Sigmoid colon (tissue), 4 donors: ENCODE results near the gene MAP3K14.

ENCODE experiments used
- POLR2A ChIP-seq, 2 donors: fragments of 450-650 bp; IDR thresholded peaks; one replicate each; pipeline ENCODE4 v1.6.1; 2016; ENCODE audit warnings: antibody characterized with exemption in 2 of 2, mild to moderate bottlenecking in 2 of 2, moderate library complexity in 2 of 2
- POLR2AphosphoS5 ChIP-seq, 4 donors: sonication (generic); formaldehyde crosslinking; IDR thresholded peaks; one replicate each; pipeline ENCODE4 v1.6.1; 2017; ENCODE audit warnings: antibody characterized with exemption in 4 of 4
- TF ChIP-seq, protein P1 (sequence below), 4 experiments: fragments of 450-650 bp in 3 of 4; fragments of 200-600 bp in 1 of 4; IDR thresholded peaks; one replicate each; pipeline ENCODE4 v1.5.1; 2016 to 2019; ENCODE audit warnings: antibody characterized with exemption in 4 of 4, mild to moderate bottlenecking in 3 of 4, moderate library complexity in 2 of 4

DNA sequence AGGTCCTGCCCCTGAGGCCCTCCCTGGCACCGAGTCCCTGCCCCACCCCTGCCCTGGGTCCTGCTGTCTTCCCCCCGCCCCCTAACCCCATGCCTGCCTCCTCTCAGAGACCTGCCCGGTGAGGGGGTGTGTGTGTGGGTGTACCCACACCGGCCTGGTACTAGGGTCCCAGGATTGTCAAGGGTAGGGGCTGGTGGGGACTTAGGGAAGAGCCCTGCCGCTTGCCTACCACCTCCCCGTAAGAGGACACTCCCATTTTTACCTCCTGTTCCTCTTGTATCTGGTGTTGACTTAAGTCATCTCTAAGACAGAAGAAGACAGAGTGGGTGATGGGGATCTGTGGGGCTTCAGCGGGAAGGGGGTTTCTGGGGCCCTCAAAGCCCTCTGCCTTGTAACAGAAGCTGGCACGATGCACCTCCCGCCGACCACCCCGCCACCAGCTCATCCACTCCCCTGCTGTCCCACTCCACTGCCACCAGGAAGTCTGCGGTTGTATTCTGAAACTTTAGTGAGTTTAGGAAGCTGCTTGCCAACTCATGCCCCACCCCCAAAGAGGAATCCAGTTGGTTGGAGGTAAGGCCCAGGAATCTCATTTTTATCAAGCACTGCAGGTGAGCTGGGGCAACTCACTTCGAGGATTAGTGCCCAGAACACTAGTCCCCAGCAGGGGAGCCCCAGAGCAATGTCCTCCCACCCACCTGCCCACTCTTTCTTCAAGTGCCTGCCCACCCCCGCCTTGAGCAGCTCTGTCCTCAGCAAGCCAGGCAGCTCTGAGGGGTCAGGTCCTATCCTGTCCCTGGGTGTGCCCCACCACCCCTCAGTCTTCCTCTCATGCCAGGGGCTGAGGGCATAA, 60.5 kb downstream of the MAP3K14 start:
- TF ChIP-seq, protein P1, sequence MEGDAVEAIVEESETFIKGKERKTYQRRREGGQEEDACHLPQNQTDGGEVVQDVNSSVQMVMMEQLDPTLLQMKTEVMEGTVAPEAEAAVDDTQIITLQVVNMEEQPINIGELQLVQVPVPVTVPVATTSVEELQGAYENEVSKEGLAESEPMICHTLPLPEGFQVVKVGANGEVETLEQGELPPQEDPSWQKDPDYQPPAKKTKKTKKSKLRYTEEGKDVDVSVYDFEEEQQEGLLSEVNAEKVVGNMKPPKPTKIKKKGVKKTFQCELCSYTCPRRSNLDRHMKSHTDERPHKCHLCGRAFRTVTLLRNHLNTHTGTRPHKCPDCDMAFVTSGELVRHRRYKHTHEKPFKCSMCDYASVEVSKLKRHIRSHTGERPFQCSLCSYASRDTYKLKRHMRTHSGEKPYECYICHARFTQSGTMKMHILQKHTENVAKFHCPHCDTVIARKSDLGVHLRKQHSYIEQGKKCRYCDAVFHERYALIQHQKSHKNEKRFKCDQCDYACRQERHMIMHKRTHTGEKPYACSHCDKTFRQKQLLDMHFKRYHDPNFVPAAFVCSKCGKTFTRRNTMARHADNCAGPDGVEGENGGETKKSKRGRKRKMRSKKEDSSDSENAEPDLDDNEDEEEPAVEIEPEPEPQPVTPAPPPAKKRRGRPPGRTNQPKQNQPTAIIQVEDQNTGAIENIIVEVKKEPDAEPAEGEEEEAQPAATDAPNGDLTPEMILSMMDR (IDR thresholded peaks at IDR 0.05): no peak
- no peak for TF ChIP-seq POLR2AphosphoS5 (IDR thresholded peaks at IDR 0.05)
- no peak for TF ChIP-seq POLR2A (IDR thresholded peaks at IDR 0.05)
